ENCODE measurements around the gene SHC3. TPM values are rescaled to one million over a fixed set of nuclear protein-coding genes. Genes with fewer than 3 reads are reported as not detected.

Gene SHC3
- total RNA-seq, 1 donor from 2014 or later, result 17.7 TPM

- no peak overlapping the region for H3K27ac Mint-ChIP-seq (ENCODE audit: unreplicated experiment)
- TF ChIP-seq CTCF (conservative IDR thresholded peaks at IDR 0.05), result no peak
- H3K27me3 Mint-ChIP-seq (ENCODE audit: low read depth), result no peaks in the 10 kb centered on the region
- no peaks in the 10 kb centered on the region for H3K9me3 Mint-ChIP-seq
- H3K4me1 Mint-ChIP-seq, result peaks cover 17% of the 10 kb centered on the region
- H3K36me3 Mint-ChIP-seq (ENCODE audit: low read depth), result peaks cover 5% of the 10 kb centered on the region
- no peak for DNase-seq (ENCODE audit: low read depth, low spot score)
- no peak overlapping the region for H3K4me3 Mint-ChIP-seq
These were observed 98.4 kb downstream of the SHC3 start for GRCh38 chr9:89080193-89080592.

- Mint-ChIP-seq H3K27ac (ENCODE audit: unreplicated experiment) (no peak overlapping the region), H3K9me3 (no peaks in the 10 kb centered on the region), H3K4me1 (peaks cover 14% of the 10 kb centered on the region), H3K4me3 (no peak overlapping the region), H3K36me3 (ENCODE audit: low read depth) (peaks cover 5% of the 10 kb centered on the region), H3K27me3 (ENCODE audit: low read depth) (no peaks in the 10 kb centered on the region)
- no peak for DNase-seq (ENCODE audit: low read depth, low spot score)
- TF ChIP-seq CTCF (conservative IDR thresholded peaks at IDR 0.05), result no peak
These were observed 99.2 kb downstream of the SHC3 start for GRCh38 chr9:89079391-89079790.

GRCh38 chr9:89078860-89079259, 99.8 kb downstream of the SHC3 start:
- peaks cover 7% of the 10 kb centered on the region for H3K36me3 Mint-ChIP-seq (ENCODE audit: low read depth)
- no peak for DNase-seq (ENCODE audit: low read depth, low spot score)
- no peaks in the 10 kb centered on the region for H3K27me3 Mint-ChIP-seq (ENCODE audit: low read depth)
- no peak overlapping the region for H3K27ac Mint-ChIP-seq (ENCODE audit: unreplicated experiment)
- H3K9me3 Mint-ChIP-seq, result no peaks in the 10 kb centered on the region
- no peak for TF ChIP-seq CTCF (conservative IDR thresholded peaks at IDR 0.05)
- H3K4me1 Mint-ChIP-seq, result peaks cover 11% of the 10 kb centered on the region
- H3K4me3 Mint-ChIP-seq, result no peak overlapping the region

GRCh38 chr9:89078421-89078820, 100.2 kb downstream of the SHC3 start:
- no peak for DNase-seq (ENCODE audit: low read depth, low spot score)
- peaks cover 11% of the 10 kb centered on the region for H3K4me1 Mint-ChIP-seq
- no peak overlapping the region for H3K4me3 Mint-ChIP-seq
- TF ChIP-seq CTCF (conservative IDR thresholded peaks at IDR 0.05), result no peak
- H3K9me3 Mint-ChIP-seq, result no peaks in the 10 kb centered on the region
- no peaks in the 10 kb centered on the region for H3K27me3 Mint-ChIP-seq (ENCODE audit: low read depth)
- no peak overlapping the region for H3K27ac Mint-ChIP-seq (ENCODE audit: unreplicated experiment)
- peaks cover 10% of the 10 kb centered on the region for H3K36me3 Mint-ChIP-seq (ENCODE audit: low read depth)

- H3K27me3 Mint-ChIP-seq (ENCODE audit: low read depth), result no peaks in the 10 kb centered on the region
- H3K27ac Mint-ChIP-seq (ENCODE audit: unreplicated experiment), result no peak overlapping the region
- H3K4me1 Mint-ChIP-seq, result peaks cover 11% of the 10 kb centered on the region
- no peaks in the 10 kb centered on the region for H3K9me3 Mint-ChIP-seq
- DNase-seq (ENCODE audit: low read depth, low spot score), result no peak
- H3K36me3 Mint-ChIP-seq (ENCODE audit: low read depth), result peaks cover 13% of the 10 kb centered on the region
- TF ChIP-seq CTCF (conservative IDR thresholded peaks at IDR 0.05), result no peak
- no peak overlapping the region for H3K4me3 Mint-ChIP-seq
These were observed 101.1 kb downstream of the SHC3 start for GRCh38 chr9:89077519-89077918.

- Mint-ChIP-seq H3K27ac (ENCODE audit: unreplicated experiment) (no peak overlapping the region), H3K36me3 (ENCODE audit: low read depth) (peaks cover 22% of the 10 kb centered on the region), H3K9me3 (no peaks in the 10 kb centered on the region), H3K4me3 (no peak overlapping the region), H3K27me3 (ENCODE audit: low read depth) (no peaks in the 10 kb centered on the region), H3K4me1 (peaks cover 11% of the 10 kb centered on the region)
- DNase-seq (ENCODE audit: low read depth, low spot score), result no peak
- TF ChIP-seq CTCF (conservative IDR thresholded peaks at IDR 0.05), result no peak
These were observed 105.2 kb downstream of the SHC3 start for GRCh38 chr9:89073397-89073796.

All from neural crest cell (in vitro differentiated cells).